ENCODE results near the gene PROM1. TPM values are rescaled to one million over a fixed set of nuclear protein-coding genes. Genes with fewer than 3 reads are reported as not detected.

The PROM1 gene
- total RNA-seq, 4 donors from 2014 or later, result 3.3 to 4.6 (median 4.0) TPM

GRCh38 chr4:15942283-15942682 lies 141.5 kb downstream of the PROM1 start:
- Histone ChIP-seq H3K27ac (replicated peaks in 1 of 4) (no peak overlapping the region), H3K36me3 (no peaks in the 10 kb centered on the region), H3K4me1 (peaks cover 0 to 8% (median 1%) of the 10 kb centered on the region in 4 donors), H3K4me3 (no peak overlapping the region), H3K9me3 (no peaks in the 10 kb centered on the region), H3K27me3 (no peaks in the 10 kb centered on the region)
- TF ChIP-seq POLR2A (IDR thresholded peaks at IDR 0.05; ENCODE audit: low read depth) (no peak), POLR2AphosphoS5 (IDR thresholded peaks at IDR 0.05) (no peak), EP300 (IDR thresholded peaks at IDR 0.05) (no peak), CTCF (IDR thresholded peaks at IDR 0.05) (no peak)
- no peak for DNase-seq (ENCODE audit: extremely low spot score)
- 95% methylated on average over 1 of the region's 1 CpG for WGBS
- intact Hi-C loops (cut with DNase I), result no loop called here

GRCh38 chr4:15938640-15939039 lies 145.2 kb downstream of the PROM1 start, which contains the start of gene FGFBP1:
FGFBP1 (minus strand) TSS chr4:15938740; CDS start chr4:15936632, 2,108 bp downstream.
- DNase-seq (ENCODE audit: extremely low spot score), result no peak
- Histone ChIP-seq H3K36me3 (no peaks in the 10 kb centered on the region), H3K4me3 (no peak within 1 kb of the TSS), H3K4me1 (peaks cover 0 to 8% (median 1%) of the 10 kb centered on the region in 4 donors), H3K27ac (replicated peaks in 1 of 4) (no peak within 1 kb of the TSS), H3K9me3 (no peaks in the 10 kb centered on the region), H3K27me3 (no peaks in the 10 kb centered on the region)
- no peak for TF ChIP-seq POLR2A (IDR thresholded peaks at IDR 0.05; ENCODE audit: low read depth)
- no peak for TF ChIP-seq CTCF (IDR thresholded peaks at IDR 0.05)
- no peak for TF ChIP-seq EP300 (IDR thresholded peaks at IDR 0.05)
- no peak for TF ChIP-seq POLR2AphosphoS5 (IDR thresholded peaks at IDR 0.05)
- WGBS, result 81% methylated on average over 4 of the region's 4 CpGs
- intact Hi-C loops (cut with DNase I), result no loop called here

- Histone ChIP-seq H3K4me1 (peaks cover 0 to 8% (median 1%) of the 10 kb centered on the region in 4 donors), H3K36me3 (no peaks in the 10 kb centered on the region), H3K27ac (replicated peaks in 1 of 4) (no peak overlapping the region), H3K4me3 (no peak overlapping the region), H3K9me3 (no peaks in the 10 kb centered on the region), H3K27me3 (no peaks in the 10 kb centered on the region)
- TF ChIP-seq CTCF (IDR thresholded peaks at IDR 0.05) (no peak), POLR2A (IDR thresholded peaks at IDR 0.05; ENCODE audit: low read depth) (no peak), EP300 (IDR thresholded peaks at IDR 0.05) (no peak), POLR2AphosphoS5 (IDR thresholded peaks at IDR 0.05) (no peak)
- DNase-seq (ENCODE audit: extremely low spot score), result no peak
- 45% methylated on average over 8 of the region's 8 CpGs for WGBS
- intact Hi-C loops (cut with DNase I), result no loop called here
Measured at GRCh38 chr4:15938182-15938581, 145.6 kb downstream of the PROM1 start.

- Histone ChIP-seq H3K9me3 (no peaks in the 10 kb centered on the region), H3K4me1 (peaks cover 0 to 8% (median 1%) of the 10 kb centered on the region in 4 donors), H3K36me3 (no peaks in the 10 kb centered on the region), H3K4me3 (no peak overlapping the region), H3K27ac (replicated peaks in 1 of 4) (no peak overlapping the region), H3K27me3 (no peaks in the 10 kb centered on the region)
- intact Hi-C loops (cut with DNase I), result no loop called here
- TF ChIP-seq EP300 (IDR thresholded peaks at IDR 0.05) (no peak), CTCF (IDR thresholded peaks at IDR 0.05) (no peak), POLR2AphosphoS5 (IDR thresholded peaks at IDR 0.05) (no peak), POLR2A (IDR thresholded peaks at IDR 0.05; ENCODE audit: low read depth) (no peak)
- WGBS, result 68% methylated on average over 4 of the region's 4 CpGs
- no peak for DNase-seq (ENCODE audit: extremely low spot score)
Measured at GRCh38 chr4:15936495-15936894, 147.3 kb downstream of the PROM1 start.
